Testis (tissue), 2 donors: ENCODE measurements around the gene THOP1.

Source experiments
- POLR2A ChIP-seq: fragments of 450-650 bp; IDR thresholded peaks from one replicate; pipeline ENCODE4 v1.6.1; 2017; ENCODE audit warnings: antibody characterized with exemption, mild to moderate bottlenecking, moderate library complexity
- TF ChIP-seq, protein P1 (sequence below), 3 experiments: fragments of 450-650 bp in 2 of 3; fragments of 200-600 bp in 1 of 3; sonication (generic) in 1 of 3; IDR thresholded peaks; one replicate each; pipeline ENCODE4 v1.5.1; 2016 to 2019; ENCODE audit warnings: antibody characterized with exemption in 3 of 3, mild to moderate bottlenecking in 2 of 3, moderate library complexity in 1 of 3

DNA sequence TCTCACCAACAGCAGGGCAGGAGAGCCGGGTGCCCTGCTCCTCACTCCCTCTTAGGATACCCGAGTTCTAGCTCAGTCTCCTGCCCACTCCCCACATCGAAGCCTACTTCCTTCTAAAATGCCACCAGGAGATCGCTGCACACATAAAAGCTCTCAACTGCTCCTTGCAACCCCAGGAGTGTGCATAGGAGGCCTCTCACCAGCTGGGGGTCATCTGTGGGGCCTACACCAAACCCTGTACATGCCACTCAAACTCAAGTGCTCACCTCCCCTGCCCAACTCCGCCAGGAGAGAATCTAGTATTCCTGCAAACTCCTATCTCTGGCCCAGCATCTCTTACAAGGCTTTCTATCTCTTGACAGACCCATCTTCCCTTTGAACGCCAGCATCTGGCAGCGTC lies 5.0 kb upstream of the THOP1 start:
- TF ChIP-seq, protein P1, sequence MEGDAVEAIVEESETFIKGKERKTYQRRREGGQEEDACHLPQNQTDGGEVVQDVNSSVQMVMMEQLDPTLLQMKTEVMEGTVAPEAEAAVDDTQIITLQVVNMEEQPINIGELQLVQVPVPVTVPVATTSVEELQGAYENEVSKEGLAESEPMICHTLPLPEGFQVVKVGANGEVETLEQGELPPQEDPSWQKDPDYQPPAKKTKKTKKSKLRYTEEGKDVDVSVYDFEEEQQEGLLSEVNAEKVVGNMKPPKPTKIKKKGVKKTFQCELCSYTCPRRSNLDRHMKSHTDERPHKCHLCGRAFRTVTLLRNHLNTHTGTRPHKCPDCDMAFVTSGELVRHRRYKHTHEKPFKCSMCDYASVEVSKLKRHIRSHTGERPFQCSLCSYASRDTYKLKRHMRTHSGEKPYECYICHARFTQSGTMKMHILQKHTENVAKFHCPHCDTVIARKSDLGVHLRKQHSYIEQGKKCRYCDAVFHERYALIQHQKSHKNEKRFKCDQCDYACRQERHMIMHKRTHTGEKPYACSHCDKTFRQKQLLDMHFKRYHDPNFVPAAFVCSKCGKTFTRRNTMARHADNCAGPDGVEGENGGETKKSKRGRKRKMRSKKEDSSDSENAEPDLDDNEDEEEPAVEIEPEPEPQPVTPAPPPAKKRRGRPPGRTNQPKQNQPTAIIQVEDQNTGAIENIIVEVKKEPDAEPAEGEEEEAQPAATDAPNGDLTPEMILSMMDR (IDR thresholded peaks at IDR 0.05) = no peak
- TF ChIP-seq POLR2A = no peak
